Left colon (tissue), 2 donors: Measurements from ENCODE around the gene FGFR3. TPM values are rescaled to one million over a fixed set of nuclear protein-coding genes. Genes with fewer than 3 reads are reported as not detected.

Experiments
- ATAC-seq: fragments of 200-7000 bp; cut with Tn5 transposase; one replicate; pipeline ENCODE4 v1.9.1; 2020; ENCODE audit warnings: mild to moderate bottlenecking, moderate library complexity
- DNase-seq, 2 donors: peaks; one replicate each; pipeline ENCODE4 v3.0.0-alpha.2; 2020
- intact Hi-C, 2 donors: fragments of 100-400 bp; cut with DNase I in 1 of 2; cut with micrococcal nuclease in 1 of 2; formaldehyde crosslinking; loops; one replicate each; pipeline versions ENCODE4 v1.11.2 to v1.14.0; 2022; cut with DNase I, micrococcal nuclease
- long read RNA-seq: library from polyadenylated mRNA; unstranded; transcript quantifications from one replicate; pipeline ENCODE4 v2.0.0, GENCODE V29; 2021
- total RNA-seq, 2 donors: library from RNA; stranded (reverse); fragmentation: NEBNext Ultra II Directional; extraction: Animal tissue kit (Norgen Biotek cat#: 25700); gene quantifications; one replicate each; pipeline ENCODE4 v1.2.1, GENCODE V29; 2021
- donor health status: DM: no; HTN: no; CAD: no.
- donor health status: DM: yes; HTN: yes; CAD: no.

FGFR3 gene
- 10 to 100 TPM; 46.5 to 57.4 TPM for total RNA-seq
- long read RNA-seq, partial matches to known transcripts, result 80 of 94 reads
- long read RNA-seq, other reads (novel, unspliced or antisense), result 14 of 94 reads

- intact Hi-C loops, result no loop called here
- ATAC-seq (peak; percentile 54), DNase-seq (peak in 1 of 2 donors; percentile 58)
These were observed at the start of gene FGFR3 for GRCh38 chr4:1792832-1793495. Gene FGFR3 (plus strand): TSS chr4:1793293. CDS start chr4:1793935, 642 bp downstream.

DNA sequence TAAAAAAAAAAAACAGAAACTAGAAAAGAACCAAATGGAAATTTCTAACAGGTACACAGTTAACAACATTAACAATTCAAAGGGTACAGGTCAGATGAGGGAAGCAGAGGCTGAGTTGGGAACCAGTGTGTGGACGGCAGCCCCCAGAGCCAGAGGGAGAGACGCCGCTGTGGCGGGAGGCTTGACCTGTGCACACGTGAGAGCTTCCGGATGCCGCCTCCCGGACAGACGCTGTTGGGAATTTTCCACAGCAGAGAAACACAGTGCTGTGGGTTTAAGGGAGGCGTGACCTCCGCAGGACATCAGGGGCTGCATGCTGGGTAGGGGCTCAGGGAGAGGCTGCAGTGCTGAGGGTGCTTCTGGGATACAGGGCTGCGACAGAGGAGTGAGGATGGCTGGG lies 49.5 kb upstream of the FGFR3 start:
- no peak for DNase-seq
- ATAC-seq, result no peak
- intact Hi-C loops, result no loop called here

DNA sequence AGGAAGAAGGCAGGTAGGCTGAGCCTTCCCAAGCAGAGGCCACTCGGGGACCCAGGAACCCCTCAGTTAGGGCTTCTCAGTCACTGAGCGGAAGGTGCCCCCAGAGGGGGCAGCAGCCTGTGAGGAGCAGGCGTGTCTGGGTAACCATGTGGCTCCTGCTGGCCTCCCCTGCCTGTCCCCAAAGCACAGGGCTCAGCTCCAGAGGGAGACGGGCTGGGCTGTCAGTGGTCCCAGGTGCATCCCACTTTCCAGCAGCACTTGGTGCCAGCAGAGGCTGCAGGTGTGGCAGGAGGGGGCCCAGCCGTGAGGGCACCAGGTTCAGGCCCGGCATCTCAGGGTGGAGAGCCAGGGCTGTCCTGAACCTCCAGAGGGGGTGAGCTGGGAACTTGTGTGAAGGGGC lies 49.1 kb upstream of the FGFR3 start:
- no peak for ATAC-seq
- no peak for DNase-seq
- intact Hi-C loops, result no loop called here

- intact Hi-C loops, result no loop called here
- no peak for DNase-seq
- ATAC-seq, result no peak
These were observed 48.5 kb upstream of the FGFR3 start for GRCh38 chr4:1744552-1744951.

GRCh38 chr4:1745165-1745564 lies 47.9 kb upstream of the FGFR3 start:
- ATAC-seq, result no peak
- DNase-seq, result no peak
- intact Hi-C loops, result loop anchor here (5.0 kb wide), 2 partner anchors 62 to 67 kb away; no protein-coding TSS in a partner anchor

DNA sequence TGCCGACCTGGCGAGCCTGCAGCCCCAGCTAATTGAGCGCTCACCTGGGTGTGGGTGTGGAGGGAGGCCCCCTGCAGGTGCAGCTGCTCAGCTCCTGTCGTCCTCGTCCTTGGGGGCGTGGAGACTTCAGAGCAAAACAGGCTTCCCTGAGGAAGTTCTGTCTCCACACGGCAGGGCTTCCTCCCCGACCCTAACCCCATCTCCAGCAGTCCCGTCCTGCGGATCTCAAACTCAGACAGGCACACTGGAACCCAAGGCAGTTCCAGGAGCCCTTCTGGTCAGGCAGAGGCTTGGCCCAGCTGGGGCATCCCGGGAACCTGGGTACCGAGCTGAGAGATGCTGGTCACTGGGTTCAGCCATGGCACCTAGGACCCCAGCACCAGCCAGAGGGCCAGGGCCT lies 47.4 kb upstream of the FGFR3 start:
- ATAC-seq (no peak), DNase-seq (no peak)
- intact Hi-C loops, result loop anchor here (5.0 kb wide), 2 partner anchors 62 to 67 kb away; no protein-coding TSS in a partner anchor

- ATAC-seq (peak; percentile 67), DNase-seq (peak; percentile 54 to 81)
- intact Hi-C loops, result loop anchor here (5.0 kb wide), 2 partner anchors 61 to 66 kb away; no protein-coding TSS in a partner anchor
These were observed 46.8 kb upstream of the FGFR3 start for GRCh38 chr4:1746265-1746691.

DNA sequence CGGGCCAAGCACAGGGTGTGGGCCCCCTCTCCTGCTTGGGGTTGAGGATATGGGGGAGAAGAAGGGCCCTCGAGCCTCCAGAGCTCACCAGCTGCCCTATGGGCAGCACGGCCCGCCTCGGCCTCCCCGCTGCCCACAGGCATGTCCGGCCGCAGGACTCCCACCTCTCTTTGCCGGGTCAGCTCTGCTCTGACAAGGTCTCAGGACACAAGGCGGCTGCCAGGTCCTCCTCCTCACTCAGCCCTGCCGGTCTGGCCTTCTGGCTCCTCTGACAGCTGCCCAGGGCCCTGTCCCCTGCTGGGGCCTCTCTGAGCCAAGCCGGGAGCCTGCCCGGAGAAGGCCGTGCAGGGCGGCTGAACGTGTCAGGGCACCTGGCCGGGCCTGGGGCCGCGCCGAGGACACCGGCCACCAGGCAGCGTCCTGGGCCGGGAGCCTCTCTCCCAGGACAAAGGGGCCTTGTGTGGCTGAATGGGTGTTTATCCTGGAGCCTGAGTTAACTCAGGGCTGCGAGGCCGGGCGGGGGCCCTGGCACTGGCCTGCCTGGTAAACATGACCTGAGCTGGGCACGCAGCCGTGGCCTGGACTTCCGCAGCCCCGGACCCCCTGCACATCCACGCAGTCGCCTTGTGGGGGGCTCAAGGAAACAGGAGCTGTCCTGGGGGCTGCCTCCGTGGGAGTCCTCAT lies 46.0 kb upstream of the FGFR3 start:
- intact Hi-C loops, result loop anchor here (5.0 kb wide), 2 partner anchors 60 to 65 kb away; no protein-coding TSS in a partner anchor
- no peak for DNase-seq
- peak; percentile 5 for ATAC-seq

DNA sequence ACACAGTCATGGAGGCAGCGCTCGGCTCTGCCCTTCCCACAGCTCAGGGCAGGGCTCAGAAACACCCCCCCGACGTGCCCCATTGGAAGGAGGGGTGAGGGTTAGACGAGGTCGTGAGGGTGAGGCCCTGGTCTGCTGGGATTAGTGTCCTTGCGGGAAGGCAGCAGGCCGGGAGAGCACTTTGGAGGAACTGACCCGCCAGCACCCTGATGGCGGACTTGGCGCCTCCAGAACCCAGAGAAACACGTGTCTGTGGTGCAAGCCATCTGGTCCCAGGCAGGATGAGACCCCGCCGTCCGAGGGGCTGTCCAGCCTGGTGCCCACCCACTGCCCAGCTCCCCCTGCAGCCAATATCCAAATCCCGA lies 45.5 kb upstream of the FGFR3 start:
- intact Hi-C loops, result loop anchor here (5.0 kb wide), 2 partner anchors 60 to 65 kb away; no protein-coding TSS in a partner anchor
- no peak for DNase-seq
- no peak for ATAC-seq

DNA sequence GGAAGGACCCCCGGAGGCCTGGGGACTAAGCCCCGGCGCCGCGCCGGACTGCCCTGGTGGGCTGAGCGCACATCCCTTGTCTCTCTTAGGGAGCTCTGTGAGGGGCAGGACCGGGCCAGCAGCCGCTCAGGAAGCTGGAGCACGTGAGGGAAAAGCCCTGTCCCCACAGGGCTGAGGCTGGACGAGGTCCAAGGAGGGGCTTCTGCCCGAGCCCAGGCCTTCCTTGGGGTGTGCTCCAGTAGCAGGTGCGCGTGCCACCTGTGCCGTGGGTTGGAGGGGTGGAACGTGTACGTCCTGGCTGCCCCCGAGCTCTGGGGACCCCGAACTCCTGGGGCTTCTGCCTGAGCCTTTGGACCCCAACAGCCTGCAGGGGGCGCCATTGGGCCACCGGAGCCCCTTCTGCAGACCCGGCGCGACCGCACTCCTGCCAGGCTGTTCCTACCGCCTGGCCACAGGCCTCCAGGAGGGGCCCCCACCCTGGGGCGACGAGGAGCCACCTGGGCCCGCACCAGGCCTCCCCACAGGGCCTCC lies 44.6 kb upstream of the FGFR3 start:
- intact Hi-C loops, result loop anchor here (5.0 kb wide), 2 partner anchors 59 to 64 kb away; no protein-coding TSS in a partner anchor
- DNase-seq (peak; percentile 62 to 88), ATAC-seq (peak; percentile 65)

GRCh38 chr4:1749370-1749769 lies 43.7 kb upstream of the FGFR3 start:
- ATAC-seq (no peak), DNase-seq (no peak)
- intact Hi-C loops, result loop anchor here (5.0 kb wide), 2 partner anchors 58 to 63 kb away; no protein-coding TSS in a partner anchor

GRCh38 chr4:1749826-1750225 lies 43.3 kb upstream of the FGFR3 start:
- no peak for ATAC-seq
- no peak for DNase-seq
- intact Hi-C loops, result loop anchor here (5.0 kb wide), 3 partner anchors 57 to 147 kb away; no protein-coding TSS in a partner anchor

- ATAC-seq (no peak), DNase-seq (no peak)
- intact Hi-C loops, result loop anchor here in 1 of 2 donors (5.0 kb wide), 1 partner anchor 147 kb away; no protein-coding TSS in a partner anchor
These were observed 42.5 kb upstream of the FGFR3 start for GRCh38 chr4:1750381-1751154.

- ATAC-seq (no peak), DNase-seq (no peak)
- intact Hi-C loops, result loop anchor here in 1 of 2 donors (5.0 kb wide), 1 partner anchor 146 kb away; no protein-coding TSS in a partner anchor
These were observed 41.8 kb upstream of the FGFR3 start for GRCh38 chr4:1751155-1751918.

DNA sequence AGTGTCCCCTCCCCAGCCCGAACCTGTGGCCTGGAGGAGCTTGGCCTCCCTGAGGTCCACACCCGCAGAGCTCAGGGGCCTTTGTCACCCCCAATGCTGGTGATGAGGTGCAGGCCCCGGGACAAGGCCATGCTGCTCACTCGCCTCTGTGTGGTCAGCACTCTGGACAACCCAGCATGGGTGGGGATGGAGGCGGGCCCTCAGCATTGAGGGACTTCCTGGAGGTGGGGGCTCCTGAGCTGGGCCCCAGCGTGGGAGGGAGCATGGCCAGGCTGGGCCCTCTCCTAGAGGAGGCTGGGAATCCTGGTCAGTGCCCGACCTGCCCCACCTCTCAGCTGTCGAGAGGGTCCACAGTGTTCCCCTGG lies 41.2 kb upstream of the FGFR3 start:
- intact Hi-C loops, result loop anchor here in 1 of 2 donors (5.0 kb wide), 1 partner anchor 145 kb away; no protein-coding TSS in a partner anchor
- DNase-seq (no peak), ATAC-seq (peak; percentile 47)

- intact Hi-C loops, result loop anchor here in 1 of 2 donors (5.0 kb wide), 1 partner anchor 145 kb away; no protein-coding TSS in a partner anchor
- ATAC-seq, result peak; percentile 53
- peak in 1 of 2 donors; percentile 44 for DNase-seq
These were observed 40.6 kb upstream of the FGFR3 start for GRCh38 chr4:1752284-1753041.

- DNase-seq, result no peak
- no peak for ATAC-seq
- intact Hi-C loops, result loop anchor here in 1 of 2 donors (5.0 kb wide), 1 partner anchor 144 kb away; no protein-coding TSS in a partner anchor
These were observed 39.8 kb upstream of the FGFR3 start for GRCh38 chr4:1753294-1753696.
